GM19193 (cell line): ENCODE measurements around the gene SYNRG.

Experiments used
- POLR2A ChIP-seq: IDR thresholded peaks from 4 replicates; pipeline ENCODE4 v1.6.1; 2011; ENCODE audit not compliant: insufficient read depth, insufficient read length; ENCODE audit errors: extremely low read depth

SYNRG gene

DNA sequence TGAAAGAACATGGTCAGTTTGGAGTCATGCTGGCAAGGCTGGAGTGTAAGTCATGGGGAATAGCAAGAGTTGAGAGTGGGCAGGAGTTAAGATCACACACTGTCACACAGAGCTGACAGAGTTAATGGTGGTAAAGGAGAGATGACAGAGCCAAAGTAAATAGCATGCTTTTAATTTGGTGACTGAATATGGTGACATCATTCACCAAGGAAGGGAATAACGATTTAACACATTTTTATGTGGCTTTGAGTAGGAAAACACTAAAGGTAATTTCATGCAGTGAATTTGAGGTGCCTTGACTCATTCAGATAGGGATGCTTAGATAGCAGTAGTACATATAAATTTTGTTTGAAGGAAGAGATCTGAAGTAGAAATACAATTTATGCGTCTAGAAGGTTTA lies 42.1 kb downstream of the SYNRG start:
- TF ChIP-seq POLR2A = no peak

GRCh38 chr17:37564252-37564651 lies 45.0 kb downstream of the SYNRG start:
- TF ChIP-seq POLR2A = no peak

DNA sequence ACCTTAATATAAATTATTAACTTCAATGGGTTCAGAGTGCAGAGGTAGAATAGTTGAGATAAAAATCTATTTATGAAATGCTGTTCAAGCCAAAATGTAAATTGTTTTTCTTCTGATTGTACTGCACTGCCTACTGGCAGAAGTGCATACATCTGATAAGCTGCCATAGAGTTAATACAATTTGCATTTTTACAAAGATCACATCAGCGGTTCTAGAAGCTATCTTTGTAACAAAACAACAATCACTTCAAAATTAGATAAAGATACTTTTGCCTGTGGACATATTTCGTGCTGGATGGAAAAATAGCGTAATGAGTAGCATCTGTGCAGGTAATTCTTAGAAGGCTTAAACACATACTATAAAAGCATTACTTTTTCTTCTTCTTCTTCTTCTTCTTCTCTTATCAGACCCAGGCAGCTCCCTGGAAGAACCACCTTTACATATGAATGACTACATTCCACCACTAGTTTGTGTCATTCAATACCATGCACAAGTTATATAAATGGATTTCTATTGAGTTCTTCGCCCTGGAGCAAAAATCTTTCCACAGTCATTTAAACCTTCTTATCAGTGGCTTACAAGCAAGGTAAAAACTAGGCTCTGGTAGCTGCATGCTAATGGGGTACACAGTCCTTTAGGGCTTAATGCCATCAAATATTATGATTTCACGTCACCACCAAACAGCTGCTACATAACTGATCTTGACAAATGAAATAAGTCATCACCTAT lies 47.0 kb downstream of the SYNRG start:
- TF ChIP-seq POLR2A = no peak

DNA sequence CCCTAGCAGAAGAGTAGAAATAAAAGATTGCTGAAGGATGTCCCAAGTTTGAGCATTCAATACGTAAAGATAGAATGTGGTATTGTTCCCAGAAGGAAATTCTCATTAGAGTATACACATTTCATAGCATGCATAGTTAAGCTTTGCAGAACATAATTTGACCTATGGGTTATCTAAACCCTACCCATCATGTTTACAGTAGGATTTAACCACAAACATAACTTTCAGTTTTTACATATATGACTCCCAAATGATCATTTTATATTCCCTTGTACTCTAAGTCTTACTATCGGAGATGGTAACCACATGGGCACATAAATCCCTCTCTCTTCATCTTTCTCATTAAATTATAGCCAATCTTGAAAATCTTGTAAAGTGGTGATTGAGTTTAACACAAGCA lies 50.9 kb downstream of the SYNRG start:
- TF ChIP-seq POLR2A = no peak

DNA sequence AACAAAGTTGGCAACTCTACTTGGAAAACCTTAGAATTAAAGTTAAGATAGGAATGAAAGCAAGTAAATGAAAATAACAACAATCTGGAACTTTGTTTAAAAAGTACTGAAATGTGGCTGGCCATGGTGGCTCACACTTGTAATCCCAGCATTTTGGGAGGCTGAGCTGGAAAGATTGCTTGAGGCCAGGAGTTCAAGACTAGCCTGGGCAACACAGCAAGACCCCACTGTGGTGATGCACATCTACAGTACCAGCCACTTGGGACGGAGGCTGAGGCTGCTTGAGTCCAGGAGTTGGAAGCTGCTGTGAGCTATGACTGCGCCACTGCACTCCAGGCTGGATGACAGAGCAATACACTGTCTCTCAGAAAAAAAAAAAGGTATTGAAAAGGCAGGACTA lies 51.7 kb downstream of the SYNRG start:
- TF ChIP-seq POLR2A = no peak

- TF ChIP-seq POLR2A = no peak
Measured at GRCh38 chr17:37555386-37555785, 53.8 kb downstream of the SYNRG start.

DNA sequence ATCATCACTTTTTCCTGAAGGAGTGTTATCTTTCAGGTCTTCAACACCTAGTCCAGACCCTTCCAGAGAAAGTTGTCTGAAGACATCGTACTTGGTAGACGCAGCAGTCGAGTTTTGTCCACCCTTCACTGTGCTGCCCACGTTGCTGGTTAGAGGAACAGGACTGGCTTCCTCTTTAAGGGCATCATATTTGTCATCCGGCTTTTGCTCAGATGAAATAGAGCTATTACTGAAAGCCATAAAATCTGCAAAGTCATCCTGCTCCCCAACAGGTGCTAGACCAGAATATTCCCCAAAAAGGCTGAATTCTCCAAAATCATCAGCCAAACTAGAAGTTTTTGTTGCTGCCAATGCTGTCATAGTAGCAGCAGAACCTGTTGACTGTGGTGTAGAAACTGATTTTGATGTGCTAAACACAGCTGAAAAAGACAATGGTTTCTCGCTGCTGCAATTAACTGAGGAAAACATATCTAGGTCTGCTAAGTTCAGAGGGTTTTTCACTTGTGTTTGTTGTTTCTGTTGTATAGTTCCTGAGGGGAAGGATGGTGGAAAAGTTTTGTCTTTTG lies 55.7 kb downstream of the SYNRG start:
- TF ChIP-seq POLR2A = no peak

DNA sequence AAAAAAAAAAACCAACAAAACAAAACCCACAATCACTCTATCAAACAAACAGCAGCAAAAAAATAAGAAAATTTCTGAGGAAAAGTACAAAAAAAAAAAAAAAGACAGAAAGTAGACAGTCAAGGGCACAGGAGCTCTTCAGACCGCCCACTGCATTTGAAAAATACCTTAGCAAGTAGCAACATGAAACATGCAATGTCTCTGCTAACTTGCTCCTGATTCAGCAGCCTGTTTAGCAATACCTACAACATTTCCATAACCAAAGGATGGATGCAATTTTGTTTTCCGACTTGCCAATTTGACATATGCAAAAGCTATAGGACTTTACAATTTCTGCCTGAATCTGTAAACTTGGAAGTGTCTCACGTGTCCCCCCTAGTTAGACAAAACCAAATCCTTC lies 57.4 kb downstream of the SYNRG start:
- no peak for TF ChIP-seq POLR2A

DNA sequence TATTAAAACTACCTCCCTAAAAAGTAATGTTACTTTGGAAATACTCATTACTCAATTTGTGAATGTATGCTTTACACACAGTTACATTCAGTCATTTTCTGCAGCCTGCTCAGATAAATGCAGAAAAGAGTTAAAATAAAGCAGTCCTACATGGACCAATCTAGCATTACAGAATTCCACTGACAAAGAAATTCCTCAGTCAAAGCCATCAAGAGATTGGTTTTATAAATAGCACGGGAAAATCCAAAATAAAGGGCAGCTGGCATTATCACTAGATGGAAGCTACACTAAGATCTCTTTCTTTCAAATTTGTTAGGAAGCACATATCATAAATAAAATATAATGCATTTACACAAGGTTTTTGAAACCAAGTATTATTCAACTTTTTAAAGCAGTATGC lies 61.2 kb downstream of the SYNRG start:
- no peak for TF ChIP-seq POLR2A

DNA sequence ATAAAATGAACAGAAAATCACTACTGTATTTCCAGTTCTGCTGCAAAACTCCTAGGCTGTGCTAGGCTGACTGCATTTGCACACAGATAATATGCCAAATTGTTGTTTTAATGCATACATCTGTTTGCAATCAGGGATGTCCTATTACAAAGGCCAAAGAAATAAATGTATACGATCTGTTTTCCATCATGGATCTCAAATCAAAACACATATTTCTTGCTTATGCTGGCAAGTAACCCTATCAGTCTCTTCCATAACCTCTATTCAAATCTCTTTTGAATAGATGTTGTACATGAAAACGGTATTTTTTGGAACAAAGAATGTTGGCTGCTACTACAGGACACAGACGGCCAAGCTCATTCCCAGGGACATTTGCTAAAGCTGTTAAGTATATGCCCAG lies 62.9 kb downstream of the SYNRG start:
- TF ChIP-seq POLR2A = no peak

- no peak for TF ChIP-seq POLR2A
Measured at GRCh38 chr17:37545486-37545885, 63.7 kb downstream of the SYNRG start.

- TF ChIP-seq POLR2A = no peak
Measured at GRCh38 chr17:37543637-37544052, 65.6 kb downstream of the SYNRG start.

DNA sequence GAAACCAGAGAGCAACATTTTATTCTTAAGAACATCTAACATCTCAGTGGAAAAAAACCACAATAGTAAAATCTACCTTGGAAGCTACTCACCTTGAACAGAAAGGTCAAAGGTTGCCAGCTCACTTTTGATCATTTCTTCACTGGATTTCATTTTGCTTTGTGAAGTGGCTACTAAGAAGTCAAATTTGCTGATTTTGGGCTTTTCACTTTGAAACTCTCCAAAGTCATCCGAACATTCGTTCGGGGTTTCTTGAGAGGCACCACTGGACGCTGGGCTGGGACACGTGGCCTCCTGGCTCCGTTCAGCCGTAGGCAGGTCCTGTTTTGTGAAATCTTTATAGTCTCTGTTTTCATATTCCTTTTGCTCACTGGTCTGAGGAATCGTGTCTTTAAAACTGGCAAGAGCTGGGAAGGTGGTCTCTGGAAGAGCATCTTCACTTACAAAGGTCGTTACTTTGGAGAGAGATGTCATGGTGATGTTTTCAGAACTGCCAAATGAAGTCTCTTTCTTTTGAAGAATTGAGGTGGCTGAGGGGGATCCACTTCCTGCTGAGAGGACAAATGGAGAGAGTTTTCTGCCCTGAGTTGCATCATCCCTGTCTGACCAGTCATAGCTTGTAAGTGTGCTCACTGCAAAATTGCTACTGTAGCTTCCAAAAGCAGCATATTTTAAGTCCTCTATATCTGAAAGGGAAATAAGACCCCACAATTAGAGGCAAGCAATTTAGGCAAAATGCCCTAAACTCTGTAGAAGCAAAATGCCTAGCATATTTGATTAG lies 67.1 kb downstream of the SYNRG start:
- TF ChIP-seq POLR2A = no peak

GRCh38 chr17:37538981-37539659 lies 70.1 kb downstream of the SYNRG start:
- no peak for TF ChIP-seq POLR2A

DNA sequence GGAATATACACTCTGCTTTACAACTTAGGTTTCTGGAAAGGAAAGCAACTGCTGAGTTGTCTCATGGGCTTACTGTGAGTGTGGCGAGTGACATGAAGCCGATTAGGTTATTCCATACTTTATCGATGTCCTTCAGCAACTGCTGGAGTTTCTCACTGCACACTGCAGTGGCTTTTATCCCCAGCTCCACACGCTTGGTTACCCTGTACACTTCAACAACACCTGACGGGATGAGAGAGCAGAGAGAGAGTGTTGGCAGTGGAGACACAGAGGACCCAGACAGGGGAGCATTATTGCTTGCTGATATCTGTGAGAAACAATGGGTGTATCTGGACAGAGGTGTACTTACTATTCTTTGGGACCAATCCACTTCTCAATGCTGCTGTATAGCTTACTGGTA lies 73.3 kb downstream of the SYNRG start:
- no peak for TF ChIP-seq POLR2A
